Esophagus (tissue), 2 donors: ENCODE measurements around the gene KRT26. TPM values are rescaled to one million over a fixed set of nuclear protein-coding genes. Genes with fewer than 3 reads are reported as not detected.
"Not testable (repeated sequence)": the region's sequence is repeated elsewhere in the genome, so short reads cannot be mapped to it uniquely, and the experiment has no call there.

Source experiments
- H3K27ac ChIP-seq, 2 donors: one replicate each; pipeline ENCODE4 v1.5.1; 2013; ENCODE audit warnings: low read depth in 2 of 2, mild to moderate bottlenecking in 2 of 2, inconsistent platforms in 1 of 2, low read length in 1 of 2, moderate library complexity in 1 of 2
- H3K27me3 ChIP-seq, 2 donors: one replicate each; pipeline ENCODE4 v1.6.1; 2013; ENCODE audit warnings: low read length in 2 of 2, control low read depth in 1 of 2, mild to moderate bottlenecking in 1 of 2; ENCODE audit not compliant: insufficient read depth in 2 of 2, control insufficient read depth in 1 of 2
- H3K36me3 ChIP-seq, 2 donors: one replicate each; pipeline ENCODE4 v1.6.1; 2013; ENCODE audit warnings: low read length in 1 of 2; ENCODE audit not compliant: control insufficient read depth in 2 of 2, insufficient read depth in 2 of 2
- H3K4me1 ChIP-seq, 2 donors: one replicate each; pipeline ENCODE4 v1.6.1; 2013; ENCODE audit warnings: low read length in 1 of 2; ENCODE audit not compliant: control insufficient read depth in 2 of 2, insufficient read depth in 2 of 2
- H3K4me3 ChIP-seq, 2 donors: one replicate each; pipeline ENCODE4 v1.5.1; 2013; ENCODE audit warnings: low read length in 2 of 2, mild to moderate bottlenecking in 2 of 2, low read depth in 1 of 2, moderate library complexity in 1 of 2
- H3K9me3 ChIP-seq, 2 donors: one replicate each; pipeline ENCODE4 v1.6.1; 2013; ENCODE audit warnings: mild to moderate bottlenecking in 2 of 2, low read depth in 1 of 2, low read length in 1 of 2, moderate library complexity in 1 of 2; ENCODE audit not compliant: control insufficient read depth in 2 of 2, insufficient read depth in 1 of 2
- WGBS, 2 donors: extraction: QIAGEN DNeasy Blood & Tissue Kit; methylation state at CpG; one replicate each; pipeline ENCODE4 v1.1.7; 2013; 5-methylcytosine and 5-hydroxymethylcytosine counted together
- polyA plus RNA-seq, 2 donors: library from polyadenylated mRNA; stranded (reverse); fragments of 200-250 nt; gene quantifications; one replicate each; pipeline ENCODE4 v1.2.3, GENCODE V29; 2013
- donor health status: healthy with polysubstance abuse.
- donor health status: Bipolar disorder and iron deficiency.

KRT26 gene
- polyA plus RNA-seq, 2 donors, result not detected

- 77 to 80% methylated on average over 1 of the region's 1 CpG for WGBS, 2 donors
Measured at GRCh38 chr17:40748666-40749065, 23.3 kb downstream of the KRT26 start.

GRCh38 chr17:40738553-40738952 lies 33.4 kb downstream of the KRT26 start:
- Histone ChIP-seq H3K9me3 (peaks cover 0 to 6% of the 10 kb centered on the region in 2 donors), H3K36me3 (no peaks in the 10 kb centered on the region), H3K4me1 (no peaks in the 10 kb centered on the region), H3K27ac (no peak overlapping the region), H3K27me3 (no peaks in the 10 kb centered on the region), H3K4me3 (no peak overlapping the region)
- 60 to 70% methylated on average over 4 of the region's 4 CpGs for WGBS, 2 donors

More at GRCh38 chr17:40748666-40749065, 23.3 kb downstream of the KRT26 start:
- H3K27ac ChIP-seq, H3K9me3 ChIP-seq, H3K36me3 ChIP-seq, H3K4me3 ChIP-seq, H3K4me1 ChIP-seq, H3K27me3 ChIP-seq: not testable (repeated sequence)

- Histone ChIP-seq H3K9me3 (peaks cover 0 to 2% of the 10 kb centered on the region in 2 donors), H3K27ac (peak overlapping the region in 1 of 2 donors; percentile 41), H3K27me3 (no peaks in the 10 kb centered on the region), H3K4me1 (no peaks in the 10 kb centered on the region), H3K36me3 (no peaks in the 10 kb centered on the region), H3K4me3 (no peak overlapping the region)
- WGBS, 2 donors, result 43 to 62% methylated on average over 1 of the region's 1 CpG
Measured at GRCh38 chr17:40735016-40735415, 37.0 kb downstream of the KRT26 start.

DNA sequence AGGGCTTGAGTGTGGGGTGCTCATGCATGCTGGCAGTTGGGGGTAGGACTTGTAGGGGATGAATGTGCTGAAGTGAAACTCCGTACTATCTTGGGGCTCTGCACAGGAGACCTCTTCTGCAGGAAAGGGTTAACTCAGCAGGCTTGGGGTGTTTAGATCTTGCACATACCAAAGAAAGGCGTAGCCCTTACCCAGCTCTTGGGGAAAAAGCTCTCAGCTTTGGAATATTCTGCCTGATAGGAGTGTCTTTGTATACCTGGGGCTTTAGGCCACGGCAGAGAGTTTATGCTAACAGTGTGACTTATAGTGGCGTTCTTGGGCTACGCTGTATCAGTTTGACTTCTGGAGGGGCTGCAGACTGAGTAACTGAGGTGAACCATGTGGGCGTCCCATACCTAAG lies 38.0 kb downstream of the KRT26 start:
- Histone ChIP-seq H3K27me3 (no peaks in the 10 kb centered on the region), H3K9me3 (peaks cover 0 to 2% of the 10 kb centered on the region in 2 donors), H3K27ac (no peak overlapping the region), H3K36me3 (no peaks in the 10 kb centered on the region), H3K4me1 (no peaks in the 10 kb centered on the region), H3K4me3 (no peak overlapping the region)
- WGBS, 2 donors, result 68 to 71% methylated on average over 6 of the region's 6 CpGs

- Histone ChIP-seq H3K27me3 (no peaks in the 10 kb centered on the region), H3K36me3 (no peaks in the 10 kb centered on the region), H3K4me3 (no peak overlapping the region), H3K4me1 (no peaks in the 10 kb centered on the region), H3K9me3 (no peaks in the 10 kb centered on the region), H3K27ac (no peak overlapping the region)
- WGBS, 2 donors, result 75% methylated on average over 1 of the region's 1 CpG
Measured at GRCh38 chr17:40730970-40731369, 41.0 kb downstream of the KRT26 start.

DNA sequence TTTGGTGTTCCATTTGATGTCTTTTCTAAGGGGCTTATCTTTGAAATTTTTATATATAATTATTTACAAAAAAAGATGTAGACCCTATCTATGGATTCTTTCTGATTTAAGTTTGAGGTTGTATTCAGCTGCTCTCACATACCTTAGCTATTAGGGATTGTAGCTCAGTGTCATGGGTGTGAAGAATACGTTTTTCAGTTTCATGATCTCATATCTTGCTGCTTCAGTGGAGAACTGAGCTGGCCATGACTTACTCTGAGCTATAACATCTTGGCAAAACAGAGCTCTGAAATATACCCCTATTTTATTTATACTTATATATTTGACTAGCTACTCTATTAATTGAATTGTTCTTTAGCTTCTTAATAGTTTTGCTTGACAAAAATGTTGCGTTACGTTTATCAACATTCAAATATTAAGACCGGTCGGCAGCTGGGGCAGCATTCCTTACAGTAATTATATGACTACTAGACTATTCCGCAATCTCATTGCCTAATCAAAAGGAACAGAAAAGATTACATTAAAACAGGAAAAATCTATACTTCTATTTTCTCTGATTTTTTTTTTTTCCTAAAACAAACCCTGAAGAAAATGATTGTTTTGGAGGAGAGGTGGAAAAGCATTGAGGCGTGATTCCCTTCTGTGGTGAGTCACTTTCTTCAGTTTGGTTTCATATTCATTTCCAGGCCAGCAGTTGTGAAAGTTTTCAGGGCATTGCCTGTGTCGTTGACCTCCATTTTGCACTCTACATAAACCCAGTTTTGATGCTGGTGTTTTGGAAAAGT lies 44.4 kb downstream of the KRT26 start:
- WGBS, 2 donors, result 40 to 45% methylated on average over 8 of the region's 8 CpGs
- Histone ChIP-seq H3K27me3 (no peaks in the 10 kb centered on the region), H3K4me1 (no peaks in the 10 kb centered on the region), H3K27ac (no peak overlapping the region), H3K4me3 (no peak overlapping the region), H3K36me3 (no peaks in the 10 kb centered on the region), H3K9me3 (no peaks in the 10 kb centered on the region)

- Histone ChIP-seq H3K27ac (no peak overlapping the region), H3K27me3 (no peaks in the 10 kb centered on the region), H3K4me3 (no peak overlapping the region), H3K4me1 (no peaks in the 10 kb centered on the region), H3K36me3 (no peaks in the 10 kb centered on the region), H3K9me3 (no peaks in the 10 kb centered on the region)
- 70 to 79% methylated on average over 2 of the region's 2 CpGs for WGBS, 2 donors
Measured at GRCh38 chr17:40726919-40727318, 45.1 kb downstream of the KRT26 start.

DNA sequence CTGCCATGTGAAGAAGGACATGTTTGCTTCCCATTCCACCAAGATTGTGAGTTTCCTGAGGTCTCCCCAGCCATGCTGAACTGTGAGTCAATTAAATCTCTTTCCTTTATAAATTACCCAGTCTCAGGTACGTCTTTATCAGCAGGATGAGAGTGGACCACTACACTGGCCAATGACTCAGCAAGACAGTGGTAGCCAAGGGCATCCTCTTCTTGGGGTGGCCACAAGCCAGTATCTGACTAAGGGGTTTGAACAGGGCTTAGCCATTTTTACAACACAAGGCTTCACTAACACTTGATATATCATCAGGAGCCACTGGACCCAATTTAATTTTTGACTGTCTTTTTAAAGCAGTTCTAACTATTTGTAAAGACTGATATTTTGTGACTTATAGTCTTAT lies 47.3 kb downstream of the KRT26 start:
- Histone ChIP-seq H3K27me3 (no peaks in the 10 kb centered on the region), H3K9me3 (no peaks in the 10 kb centered on the region), H3K27ac (no peak overlapping the region), H3K4me3 (no peak overlapping the region), H3K4me1 (no peaks in the 10 kb centered on the region), H3K36me3 (no peaks in the 10 kb centered on the region)
- WGBS, 2 donors, result 57 to 68% methylated on average over 1 of the region's 1 CpG

DNA sequence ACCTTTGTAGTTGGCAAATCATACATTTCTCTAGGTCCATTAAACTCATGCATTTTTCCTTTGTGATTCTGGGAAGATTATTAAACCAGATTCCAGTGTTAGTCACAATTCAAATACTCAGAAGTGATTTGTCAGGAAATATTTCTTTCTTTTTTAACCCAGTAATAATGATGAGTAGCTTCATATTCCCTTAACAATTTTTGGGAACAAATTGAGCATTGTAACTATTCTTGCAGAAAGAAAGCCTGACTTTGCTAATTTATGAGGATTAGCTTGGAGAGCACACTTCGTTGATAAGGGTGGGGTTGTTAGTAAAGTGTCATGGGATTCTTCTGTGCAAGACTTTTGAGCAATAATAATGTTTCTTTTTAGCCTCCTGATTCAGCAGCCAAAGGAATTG lies 49.8 kb downstream of the KRT26 start:
- 38 to 59% methylated on average over 1 of the region's 1 CpG for WGBS, 2 donors
- H3K4me3 ChIP-seq, result no peak overlapping the region
- no peaks in the 10 kb centered on the region for H3K36me3 ChIP-seq
- no peak overlapping the region for H3K27ac ChIP-seq
- no peaks in the 10 kb centered on the region for H3K4me1 ChIP-seq
- H3K9me3 ChIP-seq, result no peaks in the 10 kb centered on the region
- no peaks in the 10 kb centered on the region for H3K27me3 ChIP-seq

DNA sequence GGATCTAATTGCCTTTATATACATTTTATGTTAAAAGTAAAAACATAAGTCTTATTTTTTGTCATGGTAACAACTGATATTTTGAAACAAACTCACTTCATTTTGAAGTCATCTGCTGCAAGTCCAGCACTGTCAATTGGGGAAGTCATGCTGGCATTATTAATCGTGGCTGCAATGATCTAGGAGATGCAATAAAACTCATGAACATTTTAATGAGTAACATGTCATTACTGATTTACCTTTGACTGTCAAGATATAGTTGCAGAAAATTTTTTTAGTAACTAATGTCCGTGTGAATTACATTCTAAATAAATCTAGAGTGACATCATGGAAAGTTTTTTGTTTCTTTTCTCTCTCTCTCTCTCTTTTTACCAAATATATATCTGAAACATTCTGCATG lies 51.1 kb downstream of the KRT26 start:
- H3K36me3 ChIP-seq, result no peaks in the 10 kb centered on the region
- H3K27ac ChIP-seq, result no peak overlapping the region
- no peaks in the 10 kb centered on the region for H3K4me1 ChIP-seq
- H3K4me3 ChIP-seq, result no peak overlapping the region
- no peaks in the 10 kb centered on the region for H3K27me3 ChIP-seq
- H3K9me3 ChIP-seq, result no peaks in the 10 kb centered on the region
- 58 to 63% methylated on average over 2 of the region's 2 CpGs for WGBS, 2 donors
